Retinal pigment epithelial cell (primary cell): Measurements from ENCODE around the gene FAM241B.

Experiments used
- DNase-seq: peaks from one replicate; pipeline ENCODE4 v3.0.0-alpha.2; 2010; ENCODE audit warnings: low read depth
- H3K4me3 ChIP-seq: 2 replicates; pipeline ENCODE4 v1.5.1; 2011; ENCODE audit warnings: mild to moderate bottlenecking, low read length, control low read depth, moderate library complexity
- CTCF ChIP-seq: conservative IDR thresholded peaks from 2 replicates; pipeline ENCODE4 v1.5.1; 2011; ENCODE audit warnings: low read depth, low read length, control low read depth, inconsistent platforms

The FAM241B gene

GRCh38 chr10:69680610-69681009 lies 50.6 kb downstream of the FAM241B start:
- no peak overlapping the region for H3K4me3 ChIP-seq
- TF ChIP-seq CTCF, result no peak
- no peak for DNase-seq

GRCh38 chr10:69681436-69681835 lies 51.4 kb downstream of the FAM241B start:
- H3K4me3 ChIP-seq, result no peak overlapping the region
- DNase-seq, result no peak
- no peak for TF ChIP-seq CTCF

- no peak for TF ChIP-seq CTCF
- no peak for DNase-seq
- no peak overlapping the region for H3K4me3 ChIP-seq
These were observed 53.0 kb downstream of the FAM241B start for GRCh38 chr10:69682955-69683474.
